ENCODE measurements around the gene WDFY4.

DNA sequence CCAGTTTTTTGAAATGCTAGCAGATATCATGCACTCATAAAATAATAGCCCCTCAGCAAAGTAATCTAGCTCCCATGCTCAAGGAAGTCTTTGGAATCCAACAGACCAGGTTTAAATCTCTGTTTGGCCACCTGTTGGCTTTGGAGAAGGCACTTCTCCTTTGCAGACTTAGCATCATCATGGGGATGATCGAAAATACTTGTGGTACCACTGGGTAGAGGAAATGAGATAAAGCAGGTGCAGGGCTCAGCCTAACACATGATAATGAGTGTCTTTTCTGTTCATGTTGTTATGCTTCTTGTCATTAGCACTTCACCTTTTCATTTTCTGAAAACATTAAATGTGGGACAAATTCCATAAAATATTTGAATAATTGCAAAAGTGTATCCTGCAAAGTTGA, 187.6 kb downstream of the WDFY4 start:
- TF ChIP-seq, protein P1, sequence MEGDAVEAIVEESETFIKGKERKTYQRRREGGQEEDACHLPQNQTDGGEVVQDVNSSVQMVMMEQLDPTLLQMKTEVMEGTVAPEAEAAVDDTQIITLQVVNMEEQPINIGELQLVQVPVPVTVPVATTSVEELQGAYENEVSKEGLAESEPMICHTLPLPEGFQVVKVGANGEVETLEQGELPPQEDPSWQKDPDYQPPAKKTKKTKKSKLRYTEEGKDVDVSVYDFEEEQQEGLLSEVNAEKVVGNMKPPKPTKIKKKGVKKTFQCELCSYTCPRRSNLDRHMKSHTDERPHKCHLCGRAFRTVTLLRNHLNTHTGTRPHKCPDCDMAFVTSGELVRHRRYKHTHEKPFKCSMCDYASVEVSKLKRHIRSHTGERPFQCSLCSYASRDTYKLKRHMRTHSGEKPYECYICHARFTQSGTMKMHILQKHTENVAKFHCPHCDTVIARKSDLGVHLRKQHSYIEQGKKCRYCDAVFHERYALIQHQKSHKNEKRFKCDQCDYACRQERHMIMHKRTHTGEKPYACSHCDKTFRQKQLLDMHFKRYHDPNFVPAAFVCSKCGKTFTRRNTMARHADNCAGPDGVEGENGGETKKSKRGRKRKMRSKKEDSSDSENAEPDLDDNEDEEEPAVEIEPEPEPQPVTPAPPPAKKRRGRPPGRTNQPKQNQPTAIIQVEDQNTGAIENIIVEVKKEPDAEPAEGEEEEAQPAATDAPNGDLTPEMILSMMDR (conservative IDR thresholded peaks at IDR 0.05; ENCODE audit: low read length) = no peak
- no peak for TF ChIP-seq EZH2phosphoT487 (IDR thresholded peaks at IDR 0.05; ENCODE audit: borderline replicate concordance)
